Right atrium auricular region (tissue), 2 donors: ENCODE data around the gene BCAR1. TPM values are rescaled to one million over a fixed set of nuclear protein-coding genes. Genes with fewer than 3 reads are reported as not detected.

Experiments
- DNase-seq: peaks from one replicate; pipeline ENCODE4 v3.0.0-alpha.2; 2019; ENCODE audit warnings: low spot score
- H3K27ac ChIP-seq, 2 donors: fragments of 200-600 bp; sonication (generic); 1 replicate in 1 of 2; 2 replicates in 1 of 2; pipeline ENCODE4 v1.5.1; 2016 to 2019
- H3K27me3 ChIP-seq, 2 donors: fragments of 200-600 bp; sonication (generic); one replicate each; pipeline versions ENCODE4 v1.5.1 to v1.6.0; 2017 to 2019
- H3K36me3 ChIP-seq: fragments of 200-600 bp; sonication (generic); one replicate; pipeline ENCODE4 v1.5.1; 2016
- H3K4me1 ChIP-seq, 2 donors: fragments of 200-600 bp; sonication (generic); one replicate each; pipeline versions ENCODE4 v1.5.1 to v1.6.0; 2017 to 2019
- H3K4me3 ChIP-seq, 2 donors: fragments of 200-600 bp; sonication (generic); 1 replicate in 1 of 2; 2 replicates in 1 of 2; pipeline ENCODE4 v1.5.1; 2017 to 2019; ENCODE audit warnings: mild to moderate bottlenecking in 1 of 2, moderate library complexity in 1 of 2
- H3K9me3 ChIP-seq, 2 donors: fragments of 200-600 bp; sonication (generic); one replicate each; pipeline ENCODE4 v1.5.1; 2019
- CTCF ChIP-seq, 2 donors: fragments of 200-600 bp; sonication (generic); IDR thresholded peaks; one replicate each; pipeline ENCODE4 v1.5.1; 2019; ENCODE audit warnings: antibody characterized with exemption in 2 of 2
- total RNA-seq, 2 donors: library from RNA; depleted of rRNA; stranded (reverse); fragments of >200 nt; gene quantifications; one replicate each; pipeline ENCODE4 v1.1.0, GENCODE V29; 2016

BCAR1 gene
- total RNA-seq, 2 donors from 2014 or later = 58.0 to 88.2 TPM

GRCh38 chr16:75258807-75259141 lies 7.3 kb upstream of the BCAR1 start:
- Histone ChIP-seq H3K4me1 (peaks cover 0 to 85% of the 10 kb centered on the region in 2 donors), H3K27me3 (no peaks in the 10 kb centered on the region), H3K9me3 (no peaks in the 10 kb centered on the region), H3K27ac (no peak overlapping the region), H3K4me3 (no peak overlapping the region), H3K36me3 (no peaks in the 10 kb centered on the region)
- no peak for DNase-seq
- TF ChIP-seq CTCF (IDR thresholded peaks at IDR 0.05) = no peak

- no peaks in the 10 kb centered on the region for H3K27me3 ChIP-seq
- H3K4me1 ChIP-seq = peaks cover 0 to 85% of the 10 kb centered on the region in 2 donors
- TF ChIP-seq CTCF (IDR thresholded peaks at IDR 0.05) = no peak
- no peak for DNase-seq
- no peak overlapping the region for H3K4me3 ChIP-seq
- no peaks in the 10 kb centered on the region for H3K9me3 ChIP-seq
- peak overlapping the region in 1 of 2 donors; percentile 43 for H3K27ac ChIP-seq
- H3K36me3 ChIP-seq = no peaks in the 10 kb centered on the region
Measured at GRCh38 chr16:75257886-75258806, 6.7 kb upstream of the BCAR1 start.

GRCh38 chr16:75256696-75257343 lies 5.4 kb upstream of the BCAR1 start:
- H3K27ac ChIP-seq = peak overlapping the region; percentile 43 to 67
- H3K27me3 ChIP-seq = no peaks in the 10 kb centered on the region
- no peaks in the 10 kb centered on the region for H3K36me3 ChIP-seq
- no peaks in the 10 kb centered on the region for H3K9me3 ChIP-seq
- H3K4me1 ChIP-seq = peaks cover 0 to 85% of the 10 kb centered on the region in 2 donors
- TF ChIP-seq CTCF (IDR thresholded peaks at IDR 0.05) = no peak
- no peak for DNase-seq
- no peak overlapping the region for H3K4me3 ChIP-seq

- Histone ChIP-seq H3K4me1 (peaks cover 0 to 80% of the 10 kb centered on the region in 2 donors), H3K4me3 (no peak overlapping the region)
Measured at GRCh38 chr16:75256059-75256571, 4.7 kb upstream of the BCAR1 start.

GRCh38 chr16:75254359-75254837 lies 3.0 kb upstream of the BCAR1 start:
- Histone ChIP-seq H3K27me3 (no peaks in the 10 kb centered on the region), H3K9me3 (no peaks in the 10 kb centered on the region), H3K27ac (peak overlapping the region; percentile 43 to 67), H3K4me3 (no peak overlapping the region), H3K4me1 (peaks cover 0 to 92% of the 10 kb centered on the region in 2 donors), H3K36me3 (no peaks in the 10 kb centered on the region)
- TF ChIP-seq CTCF (IDR thresholded peaks at IDR 0.05) = no peak
- no peak for DNase-seq

More at GRCh38 chr16:75256059-75256571, 4.7 kb upstream of the BCAR1 start:
- H3K27ac ChIP-seq = peak overlapping the region; percentile 43 to 67
- DNase-seq = no peak
- no peaks in the 10 kb centered on the region for H3K27me3 ChIP-seq
- H3K36me3 ChIP-seq = no peaks in the 10 kb centered on the region
- no peaks in the 10 kb centered on the region for H3K9me3 ChIP-seq
- no peak for TF ChIP-seq CTCF (IDR thresholded peaks at IDR 0.05)
